Glomerular visceral epithelial cell (primary cell): ENCODE results near the gene LCTL.
"Not testable (repeated sequence)": the region's sequence is repeated elsewhere in the genome, so short reads cannot be mapped to it uniquely, and the experiment has no call there.

ENCODE experiments used
- DNase-seq: peaks from one replicate; pipeline ENCODE4 v3.0.0-alpha.2; 2016; ENCODE audit errors: extremely low spot score

Gene LCTL

GRCh38 chr15:66500346-66500745 lies 65.5 kb downstream of the LCTL start:
- not testable (repeated sequence) for DNase-seq

- DNase-seq, result peak; percentile 33
Measured at GRCh38 chr15:66498501-66499386, 67.1 kb downstream of the LCTL start.
